Fibroblast of villous mesenchyme (primary cell): ENCODE measurements around the gene CD320. TPM values are rescaled to one million over a fixed set of nuclear protein-coding genes. Genes with fewer than 3 reads are reported as not detected.

ENCODE experiments used
- DNase-seq: peaks from one replicate; pipeline ENCODE4 v3.0.0-alpha.2; 2010; ENCODE audit warnings: low read depth
- H3K4me3 ChIP-seq: 2 replicates; pipeline ENCODE4 v1.5.1; 2011; ENCODE audit warnings: low read depth, mild to moderate bottlenecking, low read length
- total RNA-seq: library from RNA; depleted of rRNA; stranded (reverse); fragments of >200 nt; gene quantifications from 2 replicates; pipeline ENCODE4 v1.2.3, GENCODE V29; 2012
- TF ChIP-seq, protein P1 (sequence below): IDR thresholded peaks from 2 replicates; pipeline ENCODE4 v1.5.1; 2012; ENCODE audit warnings: low read depth, mild to moderate bottlenecking, low read length; ENCODE audit not compliant: insufficient read depth

CD320 gene
- total RNA-seq, 1 donor: 18.1 TPM

DNA sequence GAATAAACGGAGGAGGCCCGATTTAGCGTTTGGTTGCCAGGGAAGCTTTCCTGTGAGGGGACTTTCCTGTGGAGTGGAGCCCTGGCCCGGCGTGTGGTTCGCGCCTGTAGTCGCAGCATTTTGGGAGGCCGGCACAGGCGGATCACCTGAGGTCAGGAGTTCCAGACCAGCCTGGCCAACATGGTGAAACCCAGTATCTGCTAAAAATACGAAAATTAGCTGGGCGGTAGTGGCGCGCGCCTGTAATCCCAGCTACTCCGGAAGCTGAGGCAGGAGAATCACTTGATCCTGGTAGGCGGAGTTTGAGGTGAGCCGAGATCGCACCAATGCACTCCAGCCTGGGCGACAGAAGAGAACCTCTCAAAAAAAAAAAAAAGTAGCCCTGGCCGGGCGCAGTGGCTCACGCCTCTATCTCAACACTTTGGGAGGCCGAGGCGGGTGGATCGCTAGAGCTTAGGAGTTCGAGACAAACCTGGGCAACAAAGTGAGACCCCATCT lies 28.0 kb upstream of the CD320 start:
- H3K4me3 ChIP-seq: no peak overlapping the region
- no peak for DNase-seq
- TF ChIP-seq, protein P1, sequence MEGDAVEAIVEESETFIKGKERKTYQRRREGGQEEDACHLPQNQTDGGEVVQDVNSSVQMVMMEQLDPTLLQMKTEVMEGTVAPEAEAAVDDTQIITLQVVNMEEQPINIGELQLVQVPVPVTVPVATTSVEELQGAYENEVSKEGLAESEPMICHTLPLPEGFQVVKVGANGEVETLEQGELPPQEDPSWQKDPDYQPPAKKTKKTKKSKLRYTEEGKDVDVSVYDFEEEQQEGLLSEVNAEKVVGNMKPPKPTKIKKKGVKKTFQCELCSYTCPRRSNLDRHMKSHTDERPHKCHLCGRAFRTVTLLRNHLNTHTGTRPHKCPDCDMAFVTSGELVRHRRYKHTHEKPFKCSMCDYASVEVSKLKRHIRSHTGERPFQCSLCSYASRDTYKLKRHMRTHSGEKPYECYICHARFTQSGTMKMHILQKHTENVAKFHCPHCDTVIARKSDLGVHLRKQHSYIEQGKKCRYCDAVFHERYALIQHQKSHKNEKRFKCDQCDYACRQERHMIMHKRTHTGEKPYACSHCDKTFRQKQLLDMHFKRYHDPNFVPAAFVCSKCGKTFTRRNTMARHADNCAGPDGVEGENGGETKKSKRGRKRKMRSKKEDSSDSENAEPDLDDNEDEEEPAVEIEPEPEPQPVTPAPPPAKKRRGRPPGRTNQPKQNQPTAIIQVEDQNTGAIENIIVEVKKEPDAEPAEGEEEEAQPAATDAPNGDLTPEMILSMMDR: no peak

DNA sequence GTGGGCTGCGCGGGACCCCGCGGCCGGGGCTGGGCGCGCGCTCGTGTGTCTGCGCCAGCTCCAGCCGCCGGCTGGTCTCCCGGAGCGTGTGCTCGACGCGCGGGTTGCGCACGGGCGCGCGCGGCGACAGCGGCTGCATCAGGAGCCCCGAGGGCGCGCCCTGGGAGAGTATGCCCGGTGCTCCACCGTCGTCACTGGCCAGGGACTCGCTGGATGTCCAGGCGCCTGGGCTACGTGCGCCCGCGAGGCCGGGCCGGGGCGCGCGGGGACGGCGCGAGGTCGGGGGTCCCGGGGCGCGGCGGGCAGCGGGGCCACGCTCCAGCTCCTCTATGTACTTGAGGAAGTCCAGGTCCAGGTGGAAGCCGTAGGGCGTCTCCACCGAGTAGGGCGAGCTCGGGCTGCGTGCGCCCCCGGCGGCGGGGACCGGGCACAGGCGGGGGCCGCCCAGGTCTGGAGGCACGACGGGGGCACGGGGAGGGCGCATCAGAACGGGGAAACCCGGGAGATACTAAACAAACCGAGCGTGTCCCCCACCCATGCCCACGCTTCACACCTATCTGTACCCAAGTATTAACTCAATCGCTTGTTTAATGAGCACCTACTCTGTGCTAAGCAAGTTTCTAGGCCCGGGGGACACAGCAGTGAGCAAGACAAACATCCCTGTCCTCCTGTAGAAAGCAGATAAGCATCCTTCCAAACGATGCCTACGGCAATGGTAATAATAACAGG lies 27.3 kb upstream of the CD320 start:
- no peak overlapping the region for H3K4me3 ChIP-seq
- TF ChIP-seq, protein P1: no peak
- no peak for DNase-seq

DNA sequence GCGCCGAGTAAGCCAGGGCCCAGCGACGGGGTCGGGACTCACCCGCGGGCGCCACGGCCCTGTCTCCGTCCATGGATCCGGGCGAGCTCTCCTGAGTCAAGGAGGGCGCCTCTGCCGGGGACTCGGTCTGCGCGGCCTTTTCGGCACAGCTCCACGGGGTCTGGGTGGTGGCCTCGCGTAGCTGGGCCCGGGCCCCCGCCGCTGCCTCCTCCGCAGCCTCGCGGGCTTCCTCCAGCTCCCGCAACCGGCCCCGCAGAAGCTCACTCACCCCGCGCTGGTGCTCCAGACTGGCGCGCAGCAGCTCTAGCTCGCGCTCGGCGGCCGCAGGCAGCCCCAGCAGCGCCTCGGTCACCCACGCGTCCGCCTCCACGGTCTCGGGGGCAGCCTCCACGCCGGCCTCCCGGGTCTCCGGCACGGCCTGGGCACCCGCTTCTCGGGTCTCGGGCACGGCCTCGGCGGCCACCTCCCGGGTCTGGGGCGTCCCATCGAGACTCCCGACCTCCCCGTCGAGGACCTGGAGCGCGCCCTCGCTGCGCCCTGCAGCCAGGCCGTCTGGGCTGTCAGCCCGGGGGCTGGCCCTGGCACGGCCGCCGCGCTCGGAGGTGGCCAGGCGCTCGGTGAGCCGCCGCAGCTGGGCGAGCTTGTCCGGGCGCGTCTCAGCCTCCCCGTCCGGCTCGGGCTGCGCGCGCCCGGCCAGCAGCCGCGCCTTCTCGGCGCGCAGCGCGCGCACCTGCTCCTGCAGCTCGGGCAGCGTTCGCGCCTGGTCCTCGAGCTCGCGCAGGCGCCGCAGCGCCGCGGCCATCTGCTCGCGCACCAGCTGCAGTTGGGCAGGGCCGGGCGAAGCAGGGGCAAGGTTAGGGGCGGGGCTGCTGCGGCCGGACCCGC lies 26.5 kb upstream of the CD320 start:
- peak; percentile 72 for DNase-seq
- TF ChIP-seq, protein P1: no peak
- H3K4me3 ChIP-seq: no peak overlapping the region

DNA sequence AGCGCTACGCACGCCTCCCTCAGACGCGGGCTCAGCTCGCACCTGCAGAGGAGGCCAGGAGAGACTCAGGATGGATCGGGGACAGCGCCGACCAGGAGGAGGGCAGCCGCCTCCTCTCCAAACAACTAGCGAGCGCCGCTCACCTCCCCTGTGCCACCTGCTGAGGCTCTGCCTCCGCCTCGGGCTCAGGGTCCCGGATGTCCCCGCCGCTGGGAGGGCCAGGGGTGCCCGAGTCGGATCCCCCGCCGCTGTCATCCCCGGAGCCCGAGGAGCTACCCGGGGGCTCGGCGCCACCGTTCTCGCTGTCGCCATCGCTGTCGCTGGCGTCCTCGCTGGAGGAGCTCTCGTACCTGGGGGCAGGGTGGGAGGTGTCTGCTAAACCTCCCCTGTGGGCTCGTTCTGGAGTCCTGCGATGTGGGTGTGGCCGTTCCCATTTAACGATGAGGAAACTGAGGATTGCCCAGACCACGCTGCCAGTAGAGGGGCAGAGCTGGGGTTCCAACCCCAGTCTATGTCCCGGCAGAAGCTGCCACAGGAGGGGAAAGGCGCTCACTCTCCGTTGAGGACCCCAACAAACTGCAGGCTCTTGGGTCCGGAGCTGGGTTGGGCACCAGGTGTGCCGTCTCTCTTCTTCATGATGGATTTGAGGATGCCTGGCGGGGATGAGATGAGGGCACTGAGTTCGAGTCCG lies 25.8 kb upstream of the CD320 start:
- TF ChIP-seq, protein P1: no peak
- DNase-seq: no peak
- no peak overlapping the region for H3K4me3 ChIP-seq

DNA sequence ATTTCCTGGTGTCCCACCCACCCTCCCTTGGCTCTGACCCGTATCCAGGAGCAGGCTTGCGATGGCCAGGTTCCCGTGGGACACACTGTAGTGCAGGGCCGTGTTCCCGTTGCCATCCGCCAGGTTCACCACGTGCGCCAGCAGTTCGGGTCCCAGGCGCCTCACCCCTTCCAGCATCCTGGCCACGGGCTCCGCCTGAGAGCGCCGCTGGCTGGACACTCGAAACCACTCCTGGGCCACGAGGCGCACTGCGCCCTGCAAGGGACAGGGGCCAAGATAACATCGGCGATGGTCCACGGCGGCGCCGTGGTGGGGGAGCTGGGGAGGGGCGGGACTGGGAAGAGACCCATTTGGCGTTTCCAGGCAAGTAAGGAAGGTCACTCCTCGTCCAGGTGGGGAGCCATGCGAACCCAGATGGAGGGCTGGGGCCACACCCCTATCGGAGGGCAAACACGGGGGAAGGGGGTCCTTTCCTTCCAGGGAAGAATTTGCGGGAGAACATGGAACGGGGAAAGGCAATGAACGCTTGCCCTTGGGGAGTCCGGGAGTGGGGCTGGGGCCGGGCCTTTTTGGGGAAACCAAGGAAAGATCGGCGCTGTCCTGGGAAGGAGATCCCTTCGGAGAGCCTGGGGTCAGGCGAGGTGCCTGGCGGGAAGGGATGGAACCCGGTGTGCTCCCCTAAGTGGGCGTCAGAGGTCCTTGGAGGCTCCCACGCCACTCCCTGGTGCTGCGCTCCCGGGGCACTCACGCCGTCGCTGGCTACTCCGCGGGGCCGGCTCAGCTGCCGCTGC lies 25.0 kb upstream of the CD320 start:
- TF ChIP-seq, protein P1: no peak
- no peak for DNase-seq
- H3K4me3 ChIP-seq: no peak overlapping the region
